OCI-LY7 (cell line): ENCODE data around the gene ZBTB47.

ENCODE experiments used
- EZH2phosphoT487 ChIP-seq: fragments of 200-600 bp; sonication (generic); IDR thresholded peaks from 2 replicates; pipeline ENCODE4 v1.6.1; 2018; ENCODE audit warnings: low read depth, borderline replicate concordance, mild to moderate bottlenecking, mixed run types, antibody characterized with exemption, low read length, moderate library complexity, mixed read lengths
- TF ChIP-seq, protein P1 (sequence below): fragments of 200-600 bp; sonication (generic); conservative IDR thresholded peaks from 2 replicates; pipeline ENCODE4 v1.5.1; 2014; ENCODE audit warnings: mild to moderate bottlenecking, antibody characterized with exemption, low read length, moderate library complexity, mixed read lengths

DNA sequence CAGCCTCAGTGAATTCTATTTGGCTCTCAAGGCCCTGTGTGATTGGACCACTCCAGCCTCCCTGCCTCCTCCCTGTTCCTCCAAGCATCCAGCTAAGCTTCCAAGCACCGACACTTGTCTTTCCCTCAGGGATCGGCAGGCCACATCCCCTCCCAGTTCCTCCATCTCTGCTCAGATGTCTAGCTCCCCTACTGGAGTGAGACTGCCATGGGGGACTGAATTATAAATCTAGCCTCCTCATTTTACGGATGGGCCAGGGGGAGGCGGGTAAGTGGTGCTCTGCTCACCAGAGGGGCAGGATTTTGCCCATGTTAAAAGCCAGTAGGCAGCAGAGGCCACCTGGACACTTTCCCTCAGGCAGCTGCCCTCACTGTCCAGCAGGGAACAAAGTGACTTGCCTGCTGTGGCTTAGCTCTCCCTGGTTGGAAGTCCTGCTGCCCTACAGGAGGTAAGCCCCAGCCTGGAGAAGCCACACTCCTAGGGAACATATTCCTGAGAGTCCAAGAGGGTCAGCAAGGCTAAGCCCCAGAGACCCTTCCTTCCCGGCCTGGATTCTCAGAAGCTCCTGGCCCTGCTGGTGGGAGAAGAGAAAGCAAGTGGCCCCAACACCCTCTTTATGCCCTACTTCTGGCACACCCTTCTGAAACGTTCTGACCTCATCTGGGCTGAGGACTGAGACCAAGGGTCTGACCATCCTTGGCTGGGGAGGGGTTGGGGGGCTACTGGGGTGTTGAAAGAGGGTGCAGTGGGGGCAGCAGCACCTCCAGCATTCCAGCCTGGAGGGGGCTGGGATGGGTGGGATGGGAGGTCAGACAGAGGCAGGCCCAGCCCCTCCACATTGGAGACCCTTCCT is 58.2 kb downstream of the ZBTB47 start:
- TF ChIP-seq, protein P1, sequence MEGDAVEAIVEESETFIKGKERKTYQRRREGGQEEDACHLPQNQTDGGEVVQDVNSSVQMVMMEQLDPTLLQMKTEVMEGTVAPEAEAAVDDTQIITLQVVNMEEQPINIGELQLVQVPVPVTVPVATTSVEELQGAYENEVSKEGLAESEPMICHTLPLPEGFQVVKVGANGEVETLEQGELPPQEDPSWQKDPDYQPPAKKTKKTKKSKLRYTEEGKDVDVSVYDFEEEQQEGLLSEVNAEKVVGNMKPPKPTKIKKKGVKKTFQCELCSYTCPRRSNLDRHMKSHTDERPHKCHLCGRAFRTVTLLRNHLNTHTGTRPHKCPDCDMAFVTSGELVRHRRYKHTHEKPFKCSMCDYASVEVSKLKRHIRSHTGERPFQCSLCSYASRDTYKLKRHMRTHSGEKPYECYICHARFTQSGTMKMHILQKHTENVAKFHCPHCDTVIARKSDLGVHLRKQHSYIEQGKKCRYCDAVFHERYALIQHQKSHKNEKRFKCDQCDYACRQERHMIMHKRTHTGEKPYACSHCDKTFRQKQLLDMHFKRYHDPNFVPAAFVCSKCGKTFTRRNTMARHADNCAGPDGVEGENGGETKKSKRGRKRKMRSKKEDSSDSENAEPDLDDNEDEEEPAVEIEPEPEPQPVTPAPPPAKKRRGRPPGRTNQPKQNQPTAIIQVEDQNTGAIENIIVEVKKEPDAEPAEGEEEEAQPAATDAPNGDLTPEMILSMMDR = no peak
- no peak for TF ChIP-seq EZH2phosphoT487
